Dedifferentiated amniotic fluid mesenchymal stem cell (primary cell): Measurements from ENCODE around the gene WIPF3.

Experiments used
- DNase-seq: peaks from one replicate; pipeline ENCODE4 v3.0.0-alpha.2; 2016; ENCODE audit errors: extremely low spot score

WIPF3 gene

DNA sequence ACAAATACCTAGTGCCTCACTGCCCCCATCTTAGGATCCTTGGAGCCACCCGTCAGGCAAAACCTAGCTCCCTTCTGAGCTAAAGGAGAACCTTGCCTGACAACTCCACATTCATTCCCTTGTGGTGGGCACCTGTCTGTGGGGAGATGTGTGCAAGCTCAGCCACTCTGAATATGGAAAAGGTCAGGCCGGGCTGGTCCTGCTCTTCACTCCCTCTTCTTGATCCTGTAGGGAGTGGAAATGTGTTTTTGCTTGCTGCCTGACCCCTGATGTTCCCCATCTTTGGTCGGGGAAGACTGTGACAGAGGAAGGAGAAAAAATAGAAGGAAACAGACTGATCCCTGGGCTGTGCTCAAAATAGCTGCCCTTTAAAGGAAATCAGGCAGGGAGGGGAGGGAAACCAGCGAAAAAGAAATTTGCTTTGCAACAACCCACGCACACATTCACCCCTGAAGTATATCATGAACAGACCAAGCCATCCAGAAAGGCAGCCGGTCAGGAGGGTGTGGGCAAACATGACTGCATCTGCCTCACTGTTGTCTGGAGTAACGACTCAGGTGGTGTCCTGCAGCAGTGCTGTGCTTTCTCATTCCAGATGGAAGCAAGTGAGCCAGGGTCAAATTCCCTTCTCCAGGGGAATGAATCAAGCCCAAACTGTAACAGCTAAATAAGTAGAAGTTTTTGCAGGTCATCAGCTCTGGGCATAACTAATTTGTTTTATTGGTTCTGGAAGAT, 109.3 kb downstream of the WIPF3 start:
- no peak for DNase-seq

GRCh38 chr7:29917641-29918040, 111.3 kb downstream of the WIPF3 start:
- no peak for DNase-seq

GRCh38 chr7:29918850-29919249, 112.5 kb downstream of the WIPF3 start:
- DNase-seq, result no peak

DNA sequence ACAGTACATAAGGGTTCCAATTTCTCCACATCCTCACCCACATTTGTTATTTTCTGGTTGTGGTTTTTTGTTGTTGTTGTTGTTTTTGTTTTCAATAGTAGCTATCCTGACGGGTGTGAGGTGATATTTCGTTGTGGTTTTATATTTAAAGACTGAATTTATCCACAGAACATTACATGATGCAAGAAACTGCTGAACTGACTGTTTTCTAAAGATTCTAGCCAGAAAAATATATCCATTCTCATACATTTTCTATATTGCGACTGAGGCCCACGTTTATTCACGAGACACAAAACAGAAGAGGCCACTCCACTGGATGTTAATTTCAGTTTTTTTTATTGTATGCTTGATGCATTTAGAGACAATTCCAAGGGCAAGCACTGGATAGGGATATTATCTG, 113.5 kb downstream of the WIPF3 start:
- no peak for DNase-seq

DNA sequence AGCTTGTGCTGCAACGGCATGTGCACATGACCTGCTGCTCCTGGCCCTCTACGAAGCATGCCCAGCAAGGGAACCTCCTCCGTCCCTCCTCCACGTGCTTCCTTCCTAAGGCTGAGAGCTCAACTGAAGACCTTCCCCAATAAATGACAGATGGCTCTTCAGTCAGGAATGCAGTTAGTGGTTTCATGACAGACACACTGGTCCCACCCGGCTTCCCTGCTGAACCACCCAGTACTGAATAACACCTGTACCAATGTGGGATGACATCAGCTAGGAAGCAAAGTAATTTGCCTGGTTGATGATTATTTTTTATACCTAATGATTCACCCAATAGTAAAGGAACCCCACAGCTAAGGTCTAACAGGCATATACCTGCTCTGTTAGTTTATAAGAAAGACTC, 114.2 kb downstream of the WIPF3 start:
- DNase-seq, result no peak

- DNase-seq, result peak; percentile 62
These were observed 115.2 kb downstream of the WIPF3 start for GRCh38 chr7:29921404-29922010.

DNA sequence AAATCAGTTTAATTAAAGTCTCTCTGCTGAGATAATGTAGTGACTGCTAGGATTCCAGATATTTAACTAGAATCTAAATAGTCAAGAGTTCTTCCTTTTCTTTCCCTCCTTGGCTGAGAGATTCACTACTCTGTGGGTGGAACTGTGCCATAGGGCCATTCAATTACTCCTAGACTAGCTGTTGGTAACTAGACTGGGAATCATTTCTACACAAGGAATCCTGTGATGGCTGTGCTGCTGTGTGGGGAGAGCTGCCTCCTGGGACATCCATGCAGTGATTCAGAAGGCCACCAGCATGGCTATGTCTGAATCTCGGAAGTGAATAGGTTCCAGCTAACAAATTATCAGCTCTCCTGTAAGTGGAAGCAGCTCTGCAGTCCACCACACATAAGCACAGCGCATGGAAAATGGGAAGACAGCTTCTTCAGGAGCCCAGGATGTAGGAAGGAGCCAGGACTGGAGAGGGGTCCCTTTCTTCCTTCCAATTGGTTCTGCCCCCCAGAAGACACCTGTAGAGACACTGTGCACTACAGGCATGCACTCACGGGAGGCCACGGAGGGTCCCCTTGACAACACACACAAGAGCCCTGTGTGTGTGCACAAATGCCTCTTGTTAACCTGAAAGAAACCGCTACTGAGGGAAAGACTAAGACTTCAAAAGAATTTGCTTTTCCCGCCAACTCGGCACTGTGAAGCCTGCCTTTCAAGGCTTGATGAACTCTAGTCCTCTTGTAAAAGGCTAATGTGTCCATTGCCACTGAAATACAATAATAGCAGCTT, 116.8 kb downstream of the WIPF3 start:
- no peak for DNase-seq

- no peak for DNase-seq
These were observed 117.7 kb downstream of the WIPF3 start for GRCh38 chr7:29924006-29924405.

- no peak for DNase-seq
These were observed 118.4 kb downstream of the WIPF3 start for GRCh38 chr7:29924684-29925083.

- DNase-seq, result no peak
These were observed 119.9 kb downstream of the WIPF3 start for GRCh38 chr7:29926216-29926615.

DNA sequence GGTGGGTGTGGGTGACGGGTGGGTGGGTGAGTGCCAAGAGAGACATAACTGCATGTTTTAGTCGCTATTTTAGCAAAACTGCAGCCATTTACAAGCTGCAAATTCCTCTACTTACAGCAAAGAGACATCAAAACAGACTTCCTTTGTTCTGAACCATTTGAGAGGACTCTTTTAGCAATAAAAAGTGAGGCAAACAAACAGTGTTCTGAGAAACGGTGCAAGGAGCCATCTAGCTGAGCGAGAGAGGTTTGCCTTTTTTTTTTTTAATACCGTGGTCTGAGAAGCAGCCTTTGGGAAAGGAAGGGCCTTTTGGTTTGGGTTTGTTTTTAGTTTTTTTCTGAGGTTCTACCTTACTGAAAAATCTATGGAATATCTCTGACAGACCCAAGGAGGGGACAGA, 120.4 kb downstream of the WIPF3 start:
- DNase-seq, result no peak

DNA sequence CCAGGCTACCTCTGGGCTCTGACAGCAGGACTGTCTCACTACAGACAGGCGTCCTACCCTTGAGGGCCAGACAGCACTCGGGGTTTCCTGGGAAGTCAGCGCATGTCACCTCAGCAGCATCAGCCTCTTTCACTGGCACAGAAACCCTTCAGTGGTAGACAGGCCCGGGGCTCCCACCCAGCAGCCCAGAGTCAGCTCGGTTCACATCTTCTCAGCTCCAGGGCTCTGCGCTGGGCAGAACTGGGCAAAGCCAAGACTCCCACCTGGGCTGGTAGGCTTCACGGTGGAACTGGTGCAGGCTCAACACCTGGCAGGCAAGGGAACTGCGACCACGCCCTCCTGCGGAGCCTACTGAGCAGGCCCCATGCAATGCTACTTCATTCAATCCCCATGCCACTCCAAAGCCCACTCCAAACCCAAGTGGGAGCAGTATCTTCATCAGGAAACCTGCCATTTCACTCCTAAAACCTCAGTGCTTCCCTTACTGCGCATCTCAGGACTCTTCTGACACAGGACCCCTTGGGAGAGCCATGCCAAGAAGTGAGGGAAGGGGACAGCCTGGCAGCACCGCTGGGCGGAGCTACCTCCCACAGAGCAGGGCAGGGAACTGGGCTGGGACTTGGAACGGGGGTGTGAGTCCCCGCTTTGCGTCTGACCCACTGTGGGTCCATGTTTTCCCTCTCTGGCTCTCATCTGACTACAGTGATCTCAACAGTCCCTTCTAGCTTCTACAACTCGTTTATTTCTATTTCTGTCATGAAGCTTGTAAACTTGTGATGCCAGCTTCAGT, 122.9 kb downstream of the WIPF3 start:
- no peak for DNase-seq

- no peak for DNase-seq
These were observed 128.8 kb downstream of the WIPF3 start for GRCh38 chr7:29935111-29935510.

DNA sequence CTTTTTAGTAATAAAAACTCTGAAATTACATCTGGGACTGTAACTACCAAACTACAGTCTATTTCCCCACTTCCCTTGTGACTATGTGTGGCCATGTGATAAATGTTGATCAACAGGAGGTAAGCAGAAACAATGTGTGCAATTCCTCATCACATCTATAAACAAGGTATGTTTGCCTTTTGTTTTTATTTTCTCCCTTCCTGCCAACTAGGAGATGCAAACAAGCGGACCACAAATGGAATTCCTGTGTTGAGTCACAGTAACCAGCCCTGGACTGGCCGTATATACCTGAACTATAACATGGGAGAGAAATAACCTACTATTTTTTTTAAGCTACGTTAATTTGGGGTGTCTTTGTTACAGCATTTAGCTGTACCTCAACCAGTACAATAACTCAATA, 130.8 kb downstream of the WIPF3 start:
- DNase-seq, result no peak

DNA sequence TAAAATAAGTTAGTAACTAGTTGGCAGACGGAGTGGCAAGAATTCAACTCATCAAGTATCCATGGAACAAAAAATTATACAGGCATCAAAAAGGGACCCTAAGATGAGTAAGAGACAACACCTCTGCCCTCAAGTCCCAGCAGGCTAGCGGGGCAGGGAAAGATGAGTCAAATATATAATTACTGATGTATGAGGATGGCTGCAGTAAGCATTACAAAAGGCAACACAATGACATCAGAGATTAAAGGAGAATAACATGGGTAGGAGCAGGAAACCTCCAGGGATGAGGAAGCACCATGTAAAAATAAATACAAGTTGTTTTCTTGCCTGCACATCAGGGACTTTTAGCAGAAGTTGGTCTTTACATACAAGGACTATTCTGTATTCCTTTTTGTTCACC, 133.9 kb downstream of the WIPF3 start:
- DNase-seq, result no peak

- no peak for DNase-seq
These were observed 139.0 kb downstream of the WIPF3 start for GRCh38 chr7:29945259-29945809.

GRCh38 chr7:29946428-29947186, 140.3 kb downstream of the WIPF3 start:
- DNase-seq, result no peak

DNA sequence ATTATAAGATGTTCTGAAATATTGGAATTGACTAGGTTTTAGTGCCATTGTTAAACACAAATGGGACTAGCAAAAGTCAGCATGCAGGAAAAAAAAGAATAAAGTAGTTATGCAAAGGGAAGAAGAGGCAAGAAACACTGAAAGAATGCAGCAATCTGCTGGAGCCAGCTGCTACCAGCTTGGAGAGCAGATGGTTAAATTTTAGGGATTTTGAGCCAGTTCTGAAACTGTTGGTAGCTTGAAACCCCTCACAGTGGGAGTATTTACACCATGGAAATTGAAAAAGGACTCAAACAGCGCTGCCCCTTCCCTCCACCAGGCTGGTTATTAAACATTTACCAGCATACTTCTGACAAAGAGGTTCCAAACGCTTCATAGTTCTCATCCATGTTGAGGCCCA, 142.3 kb downstream of the WIPF3 start:
- no peak for DNase-seq

DNA sequence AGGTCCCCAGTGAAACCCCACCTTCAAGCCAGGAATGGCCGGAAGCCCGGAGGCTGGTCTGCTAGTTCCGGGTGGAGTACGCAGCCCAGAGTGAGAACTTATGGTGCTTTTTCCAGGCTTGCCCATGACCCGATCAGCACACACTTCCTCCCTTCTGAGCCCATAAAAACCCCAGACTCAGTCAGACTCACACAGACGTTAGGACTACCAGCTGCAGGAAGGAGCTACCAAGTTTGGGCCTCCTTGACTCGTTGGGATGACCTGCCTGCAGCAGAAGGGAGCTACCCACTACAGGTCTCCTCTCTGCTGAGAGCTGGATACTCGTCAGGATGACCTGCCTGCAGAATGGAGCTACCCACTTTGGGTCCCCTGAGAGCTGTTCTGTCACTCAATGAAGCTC, 144.2 kb downstream of the WIPF3 start:
- DNase-seq, result no peak

DNA sequence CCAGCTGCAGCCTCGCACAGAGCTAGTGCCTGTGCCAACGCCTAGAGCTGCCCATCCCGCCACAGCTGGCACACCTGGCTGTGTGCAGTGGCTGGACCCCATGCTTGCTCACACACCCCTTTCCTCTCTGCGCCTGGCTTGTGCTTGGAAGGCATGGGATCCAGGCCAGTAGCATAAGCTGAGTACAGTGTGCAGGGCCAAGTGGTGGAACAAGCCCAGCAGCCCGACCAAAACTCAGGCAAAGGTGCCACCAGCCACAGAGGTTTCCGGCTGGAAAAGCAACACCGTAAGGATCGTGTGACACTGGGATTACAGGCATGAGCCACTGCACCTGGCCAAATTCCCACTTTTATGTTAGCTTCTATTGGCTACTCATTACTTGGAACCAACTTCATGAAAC, 144.9 kb downstream of the WIPF3 start:
- DNase-seq, result no peak

GRCh38 chr7:29953726-29954347, 147.5 kb downstream of the WIPF3 start:
- DNase-seq, result peak; percentile 88
